PC-9 (cell line): ENCODE data around the gene DPF1. TPM values are rescaled to one million over a fixed set of nuclear protein-coding genes. Genes with fewer than 3 reads are reported as not detected.
"Not testable (repeated sequence)": the region's sequence is repeated elsewhere in the genome, so short reads cannot be mapped to it uniquely, and the experiment has no call there.

ENCODE experiments used
- BruUV-seq: library from RNA; stranded (reverse); fragments of 400-500 nt; replicated peaks from 2 replicates; lab custom pipeline; 2021; lab: Mats Ljungman, UMichigan
- CTCF ChIA-PET: fragments of 300-600 bp; sonication (Branson Sonifier 250); formaldehyde crosslinking; loops from one replicate; lab custom pipeline; 2022; ENCODE audit warnings: antibody characterized with exemption; lab: Charles Lee
- POLR2A ChIA-PET: fragments of 300-600 bp; sonication (Branson Sonifier 250); formaldehyde crosslinking; loops from one replicate; lab custom pipeline; 2022; ENCODE audit warnings: antibody characterized with exemption; ENCODE audit not compliant: unreplicated experiment; lab: Charles Lee
- DNase-seq, 2 experiments: peaks; one replicate each; pipeline versions ENCODE4 v3.0.0 to v3.0.0-alpha.2; 2015 to 2022; ENCODE audit warnings: mixed read lengths in 1 of 2
- H2AFZ ChIP-seq: fragments of 200-600 bp; sonication (generic); 2 replicates; pipeline ENCODE4 v1.8.1; 2017; ENCODE audit warnings: antibody characterized with exemption
- H3F3A ChIP-seq: fragments of 200-600 bp; sonication (generic); 2 replicates; pipeline ENCODE4 v1.8.1; 2017; ENCODE audit warnings: antibody characterized with exemption, mild to moderate bottlenecking, low read depth; ENCODE audit not compliant: insufficient read depth
- H3K27ac ChIP-seq: fragments of 200-600 bp; sonication (generic); 2 replicates; pipeline ENCODE4 v1.6.1; 2016; ENCODE audit warnings: mixed run types
- H3K27me3 ChIP-seq: fragments of 200-600 bp; sonication (generic); 2 replicates; pipeline ENCODE4 v1.6.1; 2016; ENCODE audit warnings: low read depth, mixed run types; ENCODE audit not compliant: insufficient read depth
- H3K36me3 ChIP-seq: fragments of 200-600 bp; sonication (generic); 2 replicates; pipeline ENCODE4 v1.6.1; 2016; ENCODE audit warnings: low read depth, mixed run types
- H3K4me1 ChIP-seq: fragments of 200-600 bp; sonication (generic); replicated peaks from 2 replicates; pipeline ENCODE4 v1.6.1; 2016; ENCODE audit warnings: mixed run types; ENCODE audit not compliant: insufficient read depth
- H3K4me2 ChIP-seq: fragments of 200-600 bp; sonication (generic); 2 replicates; pipeline ENCODE4 v1.6.1; 2017; ENCODE audit warnings: mixed run types
- H3K4me3 ChIP-seq: fragments of 200-600 bp; sonication (generic); 2 replicates; pipeline ENCODE4 v1.6.1; 2016; ENCODE audit warnings: mixed run types
- H3K79me2 ChIP-seq: fragments of 200-600 bp; sonication (generic); 2 replicates; pipeline ENCODE4 v1.6.1; 2017; ENCODE audit warnings: low read depth, mixed run types
- H3K9me2 ChIP-seq: fragments of 200-600 bp; sonication (generic); 2 replicates; pipeline ENCODE4 v1.8.1; 2017; ENCODE audit warnings: mild to moderate bottlenecking; ENCODE audit not compliant: insufficient read depth
- H3K9me3 ChIP-seq: fragments of 200-600 bp; sonication (generic); 2 replicates; pipeline ENCODE4 v1.8.1; 2016; ENCODE audit warnings: low read depth; ENCODE audit not compliant: insufficient read depth
- H4K20me1 ChIP-seq: fragments of 200-600 bp; sonication (generic); 2 replicates; pipeline ENCODE4 v1.8.1; 2017; ENCODE audit not compliant: insufficient read depth
- EZH2 ChIP-seq: fragments of 200-600 bp; sonication (generic); IDR thresholded peaks from 2 replicates; pipeline ENCODE4 v1.8.0; 2017; ENCODE audit warnings: antibody characterized with exemption, low read depth
- intact Hi-C: fragments of 100-400 bp; cut with micrococcal nuclease; formaldehyde crosslinking; loops from one replicate; pipeline ENCODE4 v1.10.0; 2022; ENCODE audit not compliant: unreplicated experiment
- total RNA-seq: library from RNA; stranded (reverse); gene quantifications from 2 replicates; pipeline ENCODE4 v1.2.3, GENCODE V29; 2021
- TF ChIP-seq, protein P1 (sequence below): fragments of 200-600 bp; sonication (generic); conservative IDR thresholded peaks from 2 replicates; pipeline ENCODE4 v1.6.1; 2017; ENCODE audit warnings: mixed run types, antibody characterized with exemption, mild to moderate bottlenecking, moderate library complexity

Gene DPF1
- total RNA-seq, 1 experiment from 2014 or later: 0.81 TPM

DNA sequence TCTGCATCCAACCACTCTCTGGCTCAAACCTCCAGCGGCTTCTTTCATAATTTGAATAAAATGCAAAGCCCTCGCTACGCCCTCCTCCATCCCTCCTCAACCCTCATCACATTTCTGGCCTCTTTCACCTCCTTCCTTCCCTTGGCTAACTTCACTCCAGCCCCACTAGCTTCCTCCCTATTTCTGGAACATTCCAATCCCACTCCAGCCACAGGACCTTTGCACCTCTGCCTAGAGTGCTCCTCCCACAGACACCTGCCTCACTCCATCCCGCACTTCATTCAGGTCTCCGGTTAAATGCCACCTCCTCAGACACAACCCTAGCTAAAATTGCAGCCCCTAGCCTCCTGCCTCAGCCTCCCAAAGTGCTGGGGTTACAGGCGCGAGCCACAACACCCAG is 7.9 kb upstream of the DPF1 start:
- Histone ChIP-seq H3K27me3 (peaks cover 14% of the 10 kb centered on the region; the same call in 1 of the 2 replicates), H3K36me3 (no peaks in the 10 kb centered on the region), H3F3A (peaks cover 11% of the 10 kb centered on the region), H3K9me3 (no peaks in the 10 kb centered on the region), H3K27ac (no peak overlapping the region), H3K79me2 (no peaks in the 10 kb centered on the region), H4K20me1 (no peaks in the 10 kb centered on the region), H3K9me2 (no peaks in the 10 kb centered on the region), H3K4me3 (no peak overlapping the region), H3K4me2 (no peak overlapping the region), H3K4me1 (0 out of 2 replicates have a peak, but pooled peaks cover 6% of the 10 kb centered on the region), H2AFZ (no peak overlapping the region)
- ChIA-PET CTCF (no interaction called here), POLR2A (interaction anchor here (0.7 kb wide), 1 partner anchor 277 kb away, joined by 3 read pairs; no protein-coding TSS in a partner anchor)
- intact Hi-C loops: loop anchor here (2.0 to 10.0 kb wide), 4 partner anchors 155 to 403 kb away; partner anchors contain the start of genes FAM98C, GGN and SPRED3
- no TSS peak for BruUV-seq
- no peak for DNase-seq
- no peak for TF ChIP-seq EZH2
- TF ChIP-seq, protein P1, sequence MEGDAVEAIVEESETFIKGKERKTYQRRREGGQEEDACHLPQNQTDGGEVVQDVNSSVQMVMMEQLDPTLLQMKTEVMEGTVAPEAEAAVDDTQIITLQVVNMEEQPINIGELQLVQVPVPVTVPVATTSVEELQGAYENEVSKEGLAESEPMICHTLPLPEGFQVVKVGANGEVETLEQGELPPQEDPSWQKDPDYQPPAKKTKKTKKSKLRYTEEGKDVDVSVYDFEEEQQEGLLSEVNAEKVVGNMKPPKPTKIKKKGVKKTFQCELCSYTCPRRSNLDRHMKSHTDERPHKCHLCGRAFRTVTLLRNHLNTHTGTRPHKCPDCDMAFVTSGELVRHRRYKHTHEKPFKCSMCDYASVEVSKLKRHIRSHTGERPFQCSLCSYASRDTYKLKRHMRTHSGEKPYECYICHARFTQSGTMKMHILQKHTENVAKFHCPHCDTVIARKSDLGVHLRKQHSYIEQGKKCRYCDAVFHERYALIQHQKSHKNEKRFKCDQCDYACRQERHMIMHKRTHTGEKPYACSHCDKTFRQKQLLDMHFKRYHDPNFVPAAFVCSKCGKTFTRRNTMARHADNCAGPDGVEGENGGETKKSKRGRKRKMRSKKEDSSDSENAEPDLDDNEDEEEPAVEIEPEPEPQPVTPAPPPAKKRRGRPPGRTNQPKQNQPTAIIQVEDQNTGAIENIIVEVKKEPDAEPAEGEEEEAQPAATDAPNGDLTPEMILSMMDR: no peak

GRCh38 chr19:38230506-38231133 is 6.6 kb upstream of the DPF1 start:
- H3K27ac ChIP-seq, H3K36me3 ChIP-seq, H3K4me3 ChIP-seq, H3K79me2 ChIP-seq, H3K9me2 ChIP-seq, H3K9me3 ChIP-seq, H3K4me1 ChIP-seq, H2AFZ ChIP-seq, DNase-seq, H4K20me1 ChIP-seq, BruUV-seq, H3K4me2 ChIP-seq: not testable (repeated sequence)
- Histone ChIP-seq H3K27me3 (peaks cover 14% of the 10 kb centered on the region; the same call in 1 of the 2 replicates), H3F3A (peaks cover 11% of the 10 kb centered on the region)
- ChIA-PET CTCF (interaction anchor here (0.6 kb wide), 1 partner anchor 108 kb away, joined by 6 read pairs; no protein-coding TSS in a partner anchor), POLR2A (interaction anchor here (0.7 kb wide), 1 partner anchor 25 kb away, joined by 6 read pairs; no protein-coding TSS in a partner anchor)
- intact Hi-C loops: loop anchor here (5.0 to 10.0 kb wide), 3 partner anchors 157 to 404 kb away; partner anchors contain the start of genes FAM98C, GGN and SPRED3

GRCh38 chr19:38229585-38230073 is 5.6 kb upstream of the DPF1 start:
- TF ChIP-seq, protein P1: no peak
- no peak for TF ChIP-seq EZH2
- Histone ChIP-seq H3K79me2 (no peaks in the 10 kb centered on the region), H3K36me3 (no peaks in the 10 kb centered on the region), H2AFZ (no peak overlapping the region), H4K20me1 (no peaks in the 10 kb centered on the region), H3K4me3 (no peak overlapping the region), H3K9me3 (no peaks in the 10 kb centered on the region), H3F3A (peaks cover 11% of the 10 kb centered on the region), H3K4me1 (0 out of 2 replicates have a peak, but pooled peaks cover 6% of the 10 kb centered on the region), H3K27ac (no peak overlapping the region), H3K9me2 (no peaks in the 10 kb centered on the region), H3K4me2 (peak overlapping the region; percentile 68; the same call in 1 of the 2 replicates), H3K27me3 (peaks cover 14% of the 10 kb centered on the region; the same call in 1 of the 2 replicates)
- BruUV-seq: no TSS peak
- CTCF ChIA-PET: no interaction called here
- POLR2A ChIA-PET: no interaction called here
- intact Hi-C loops: loop anchor here (5.0 to 10.0 kb wide), 3 partner anchors 158 to 405 kb away; partner anchors contain the start of genes FAM98C, GGN and SPRED3
- peak in 1 of 2 experiments; percentile 56 for DNase-seq
